Measurements from ENCODE around the gene CNRIP1.

CNRIP1 gene

GRCh38 chr2:68251187-68251854, 68.4 kb downstream of the CNRIP1 start:
- no peak for DNase-seq (ENCODE audit: low spot score)

GRCh38 chr2:68250652-68251186, 69.0 kb downstream of the CNRIP1 start:
- DNase-seq (ENCODE audit: low spot score) = peak; percentile 88

GRCh38 chr2:68250196-68250595, 69.6 kb downstream of the CNRIP1 start:
- no peak for DNase-seq (ENCODE audit: low spot score)

- DNase-seq (ENCODE audit: low spot score) = no peak
Measured at GRCh38 chr2:68248806-68249205, 70.9 kb downstream of the CNRIP1 start.

GRCh38 chr2:68248361-68248760, 71.4 kb downstream of the CNRIP1 start:
- DNase-seq (ENCODE audit: low spot score) = no peak

GRCh38 chr2:68246396-68246795, 73.4 kb downstream of the CNRIP1 start:
- DNase-seq (ENCODE audit: low spot score) = no peak

- DNase-seq (ENCODE audit: low spot score) = no peak
Measured at GRCh38 chr2:68245672-68246071, 74.1 kb downstream of the CNRIP1 start.

- DNase-seq (ENCODE audit: low spot score) = no peak
Measured at GRCh38 chr2:68245066-68245465, 74.7 kb downstream of the CNRIP1 start.

GRCh38 chr2:68244456-68244855, 75.3 kb downstream of the CNRIP1 start:
- no peak for DNase-seq (ENCODE audit: low spot score)
